HUES64 (cell line): ENCODE measurements around the gene CLCN3.
"Not testable (repeated sequence)": the region's sequence is repeated elsewhere in the genome, so short reads cannot be mapped to it uniquely, and the experiment has no call there.

ENCODE experiments used
- H3K27ac ChIP-seq: 2 replicates; pipeline ENCODE4 v1.7.0; 2013; ENCODE audit warnings: low read depth, low read length, inconsistent platforms
- H3K27me3 ChIP-seq: 2 replicates; pipeline ENCODE4 v1.6.1; 2013; ENCODE audit warnings: mild to moderate bottlenecking, low read length; ENCODE audit not compliant: insufficient read depth
- H3K36me3 ChIP-seq: 2 replicates; pipeline ENCODE4 v1.6.1; 2013; ENCODE audit warnings: mild to moderate bottlenecking, low read length; ENCODE audit not compliant: insufficient read depth
- H3K4me1 ChIP-seq: 2 replicates; pipeline ENCODE4 v1.6.1; 2013; ENCODE audit warnings: mild to moderate bottlenecking, low read length, moderate library complexity; ENCODE audit not compliant: insufficient read depth
- H3K4me3 ChIP-seq: 2 replicates; pipeline ENCODE4 v1.5.1; 2013; ENCODE audit warnings: mild to moderate bottlenecking, low read length, moderate library complexity
- H3K9ac ChIP-seq: 2 replicates; pipeline ENCODE4 v1.6.1; 2013; ENCODE audit warnings: mild to moderate bottlenecking, low read depth, low read length
- H3K9me3 ChIP-seq: 2 replicates; pipeline ENCODE4 v1.6.1; 2013; ENCODE audit warnings: low read depth, low read length; ENCODE audit not compliant: insufficient read depth
- WGBS: fragments of 150-250, 120-280 bp; methylation state at CpG from one replicate; pipeline ENCODE4 v1.1.7; 2013; ENCODE audit warnings: missing lambda C conversion rate; 5-methylcytosine and 5-hydroxymethylcytosine counted together

The CLCN3 gene

GRCh38 chr4:169619518-169619957, 840 bp upstream of the CLCN3 start:
- 1% methylated on average over 11 of the region's 12 CpGs for WGBS
- peak overlapping the region; percentile 65; the same call in 1 of the 2 replicates for H3K27ac ChIP-seq

GRCh38 chr4:169620880-169621248, 486 bp downstream of the CLCN3 start:
- no peaks in the 10 kb centered on the region for H3K27me3 ChIP-seq
- H3K9me3 ChIP-seq = no peaks in the 10 kb centered on the region
- H3K9ac ChIP-seq = peak overlapping the region; percentile 91
- peak overlapping the region; percentile 87 for H3K4me3 ChIP-seq
- peak overlapping the region; percentile 82 for H3K27ac ChIP-seq
- WGBS = 1% methylated on average over 14 of the region's 14 CpGs
- peaks cover 15% of the 10 kb centered on the region for H3K4me1 ChIP-seq
- H3K36me3 ChIP-seq = no peaks in the 10 kb centered on the region

More at GRCh38 chr4:169619518-169619957, 840 bp upstream of the CLCN3 start:
- Histone ChIP-seq H3K4me3 (peak overlapping the region; percentile 87), H3K27me3 (no peaks in the 10 kb centered on the region), H3K9ac (peak overlapping the region; percentile 43), H3K4me1 (peaks cover 15% of the 10 kb centered on the region), H3K36me3 (no peaks in the 10 kb centered on the region), H3K9me3 (no peaks in the 10 kb centered on the region)

GRCh38 chr4:169621731-169622492, 1.5 kb downstream of the CLCN3 start:
- Histone ChIP-seq H3K9me3 (no peaks in the 10 kb centered on the region), H3K36me3 (no peaks in the 10 kb centered on the region), H3K27ac (no peak overlapping the region), H3K4me3 (peak overlapping the region; percentile 87), H3K4me1 (peaks cover 15% of the 10 kb centered on the region), H3K9ac (peak overlapping the region; percentile 91; the same call in 1 of the 2 replicates), H3K27me3 (no peaks in the 10 kb centered on the region)
- 51% methylated on average over 5 of the region's 6 CpGs for WGBS

GRCh38 chr4:169622566-169622965, 2.2 kb downstream of the CLCN3 start:
- Histone ChIP-seq H3K36me3 (no peaks in the 10 kb centered on the region), H3K27ac (no peak overlapping the region), H3K9me3 (no peaks in the 10 kb centered on the region), H3K27me3 (no peaks in the 10 kb centered on the region), H3K9ac (no peak overlapping the region), H3K4me3 (peak overlapping the region; percentile 87; the same call in 1 of the 2 replicates), H3K4me1 (peaks cover 15% of the 10 kb centered on the region)
- WGBS = 87% methylated on average over 4 of the region's 4 CpGs

GRCh38 chr4:169624012-169624411, 3.6 kb downstream of the CLCN3 start:
- not testable (repeated sequence) for H3K36me3 ChIP-seq, H3K4me3 ChIP-seq, H3K9ac ChIP-seq, H3K27ac ChIP-seq, H3K9me3 ChIP-seq, H3K27me3 ChIP-seq
- peaks cover 15% of the 10 kb centered on the region for H3K4me1 ChIP-seq
- WGBS = 95% methylated on average over 6 of the region's 6 CpGs

GRCh38 chr4:169625886-169626285, 5.5 kb downstream of the CLCN3 start:
- WGBS = 97% methylated on average over 5 of the region's 5 CpGs
- Histone ChIP-seq H3K36me3 (no peaks in the 10 kb centered on the region), H3K9ac (no peak overlapping the region), H3K9me3 (no peaks in the 10 kb centered on the region), H3K27ac (no peak overlapping the region), H3K4me3 (no peak overlapping the region), H3K4me1 (peaks cover 15% of the 10 kb centered on the region), H3K27me3 (no peaks in the 10 kb centered on the region)

- no peaks in the 10 kb centered on the region for H3K36me3 ChIP-seq
- no peak overlapping the region for H3K4me3 ChIP-seq
- H3K4me1 ChIP-seq = peaks cover 9% of the 10 kb centered on the region
- 96% methylated on average over 5 of the region's 6 CpGs for WGBS
- no peak overlapping the region for H3K27ac ChIP-seq
- no peaks in the 10 kb centered on the region for H3K27me3 ChIP-seq
- H3K9ac ChIP-seq = no peak overlapping the region
- no peaks in the 10 kb centered on the region for H3K9me3 ChIP-seq
These were observed 6.2 kb downstream of the CLCN3 start for GRCh38 chr4:169626331-169627282.

- no peaks in the 10 kb centered on the region for H3K36me3 ChIP-seq
- H3K27me3 ChIP-seq = no peaks in the 10 kb centered on the region
- peaks cover 2% of the 10 kb centered on the region; the same call in 1 of the 2 replicates for H3K4me1 ChIP-seq
- WGBS = 86% methylated on average over 1 of the region's 1 CpG
- H3K9ac ChIP-seq = no peak overlapping the region
- H3K4me3 ChIP-seq = no peak overlapping the region
- H3K9me3 ChIP-seq = no peaks in the 10 kb centered on the region
- H3K27ac ChIP-seq = no peak overlapping the region
These were observed 6.9 kb downstream of the CLCN3 start for GRCh38 chr4:169627307-169627706.

- no peaks in the 10 kb centered on the region for H3K36me3 ChIP-seq
- WGBS = 96% methylated on average over 2 of the region's 2 CpGs
- H3K4me1 ChIP-seq = no peaks in the 10 kb centered on the region
- no peaks in the 10 kb centered on the region for H3K9me3 ChIP-seq
- H3K27me3 ChIP-seq = no peaks in the 10 kb centered on the region
- no peak overlapping the region for H3K27ac ChIP-seq
- no peak overlapping the region for H3K9ac ChIP-seq
- H3K4me3 ChIP-seq = no peak overlapping the region
These were observed 8.2 kb downstream of the CLCN3 start for GRCh38 chr4:169628579-169628978.

GRCh38 chr4:169630069-169630468, 9.7 kb downstream of the CLCN3 start:
- no peak overlapping the region for H3K4me3 ChIP-seq

GRCh38 chr4:169632896-169633295, 12.5 kb downstream of the CLCN3 start:
- Histone ChIP-seq H3K36me3 (peaks cover 24% of the 10 kb centered on the region), H3K9me3 (no peaks in the 10 kb centered on the region), H3K9ac (no peak overlapping the region), H3K4me3 (no peak overlapping the region), H3K4me1 (no peaks in the 10 kb centered on the region), H3K27me3 (no peaks in the 10 kb centered on the region), H3K27ac (no peak overlapping the region)
- WGBS = 98% methylated on average over 10 of the region's 11 CpGs

More at GRCh38 chr4:169630069-169630468, 9.7 kb downstream of the CLCN3 start:
- Histone ChIP-seq H3K9me3 (no peaks in the 10 kb centered on the region), H3K4me1 (no peaks in the 10 kb centered on the region), H3K9ac (no peak overlapping the region), H3K27me3 (no peaks in the 10 kb centered on the region), H3K36me3 (no peaks in the 10 kb centered on the region), H3K27ac (no peak overlapping the region)
- WGBS = 100% methylated on average over 3 of the region's 3 CpGs
